NCI-H128 (cell line): ENCODE measurements around the gene RTN4IP1.
"Not testable (repeated sequence)": the region's sequence is repeated elsewhere in the genome, so short reads cannot be mapped to it uniquely, and the experiment has no call there.

Experiments
- DNase-seq: peaks from one replicate; lab custom pipeline; 2025; ENCODE audit not compliant: unreplicated experiment; lab: John Stamatoyannopoulos, UW

The RTN4IP1 gene

GRCh38 chr6:106628658-106629102 lies 618 bp downstream of the RTN4IP1 start:
- DNase-seq, result no peak

GRCh38 chr6:106627760-106628159 lies 1.5 kb downstream of the RTN4IP1 start:
- DNase-seq, result not testable (repeated sequence)

- no peak for DNase-seq
These were observed 2.8 kb downstream of the RTN4IP1 start for GRCh38 chr6:106626485-106626884.

- DNase-seq, result no peak
These were observed 6.3 kb downstream of the RTN4IP1 start for GRCh38 chr6:106623039-106623438.

- no peak for DNase-seq
These were observed 6.9 kb downstream of the RTN4IP1 start for GRCh38 chr6:106622412-106622811.

- DNase-seq, result no peak
These were observed 8.2 kb downstream of the RTN4IP1 start for GRCh38 chr6:106620931-106621672.

- no peak for DNase-seq
These were observed 10.1 kb downstream of the RTN4IP1 start for GRCh38 chr6:106619223-106619622.

GRCh38 chr6:106618324-106618723 lies 11.0 kb downstream of the RTN4IP1 start:
- DNase-seq, result no peak

GRCh38 chr6:106617857-106618256 lies 11.4 kb downstream of the RTN4IP1 start:
- no peak for DNase-seq

- no peak for DNase-seq
These were observed 12.0 kb downstream of the RTN4IP1 start for GRCh38 chr6:106617302-106617701.

GRCh38 chr6:106614592-106615257 lies 14.6 kb downstream of the RTN4IP1 start:
- no peak for DNase-seq

GRCh38 chr6:106614166-106614565 lies 15.1 kb downstream of the RTN4IP1 start:
- DNase-seq, result no peak

- no peak for DNase-seq
These were observed 15.7 kb downstream of the RTN4IP1 start for GRCh38 chr6:106613590-106613989.

- DNase-seq, result no peak
These were observed 16.5 kb downstream of the RTN4IP1 start for GRCh38 chr6:106612671-106613416.

GRCh38 chr6:106611030-106611429 lies 18.3 kb downstream of the RTN4IP1 start:
- DNase-seq, result no peak

GRCh38 chr6:106609699-106610098 lies 19.6 kb downstream of the RTN4IP1 start:
- no peak for DNase-seq

- DNase-seq, result no peak
These were observed 21.1 kb downstream of the RTN4IP1 start for GRCh38 chr6:106608080-106608668.

GRCh38 chr6:106600329-106600728 lies 29.0 kb downstream of the RTN4IP1 start:
- no peak for DNase-seq

GRCh38 chr6:106599440-106599839 lies 29.9 kb downstream of the RTN4IP1 start:
- DNase-seq, result no peak

GRCh38 chr6:106591111-106591825 lies 38.0 kb downstream of the RTN4IP1 start:
- DNase-seq, result no peak

GRCh38 chr6:106588937-106589336 lies 40.4 kb downstream of the RTN4IP1 start:
- DNase-seq, result not testable (repeated sequence)
